A204.1 (cell line): ENCODE results near the gene CTNNA3.

ENCODE experiments used
- FAIRE-seq: peaks from 2 replicates; lab custom pipeline; 2012; peaks lifted over from hg19 to GRCh38; lab: Jason Lieb, UNC

The CTNNA3 gene

GRCh38 chr10:66860376-66860945 lies 835.5 kb downstream of the CTNNA3 start:
- FAIRE-seq, result no peak

GRCh38 chr10:66852811-66853210 lies 843.2 kb downstream of the CTNNA3 start:
- FAIRE-seq, result no peak

GRCh38 chr10:66848856-66849255 lies 847.1 kb downstream of the CTNNA3 start:
- FAIRE-seq, result no peak

GRCh38 chr10:66844176-66844942 lies 851.6 kb downstream of the CTNNA3 start:
- FAIRE-seq, result no peak

GRCh38 chr10:66843396-66843795 lies 852.6 kb downstream of the CTNNA3 start:
- FAIRE-seq, result no peak

GRCh38 chr10:66842867-66843266 lies 853.1 kb downstream of the CTNNA3 start:
- no peak for FAIRE-seq

GRCh38 chr10:66842371-66842770 lies 853.6 kb downstream of the CTNNA3 start:
- FAIRE-seq, result no peak

- FAIRE-seq, result no peak
These were observed 857.3 kb downstream of the CTNNA3 start for GRCh38 chr10:66838656-66839055.

GRCh38 chr10:66837990-66838389 lies 858.0 kb downstream of the CTNNA3 start:
- FAIRE-seq, result no peak

GRCh38 chr10:66837335-66837734 lies 858.7 kb downstream of the CTNNA3 start:
- FAIRE-seq, result no peak

GRCh38 chr10:66836771-66837170 lies 859.2 kb downstream of the CTNNA3 start:
- no peak for FAIRE-seq

GRCh38 chr10:66836057-66836456 lies 859.9 kb downstream of the CTNNA3 start:
- FAIRE-seq, result no peak

GRCh38 chr10:66835400-66835799 lies 860.6 kb downstream of the CTNNA3 start:
- FAIRE-seq, result no peak

- FAIRE-seq, result no peak
These were observed 861.2 kb downstream of the CTNNA3 start for GRCh38 chr10:66834802-66835201.

GRCh38 chr10:66833861-66834260 lies 862.1 kb downstream of the CTNNA3 start:
- FAIRE-seq, result no peak

GRCh38 chr10:66832781-66833422 lies 863.1 kb downstream of the CTNNA3 start:
- FAIRE-seq, result no peak

GRCh38 chr10:66828957-66829356 lies 867.0 kb downstream of the CTNNA3 start:
- no peak for FAIRE-seq

GRCh38 chr10:66827353-66827752 lies 868.6 kb downstream of the CTNNA3 start:
- no peak for FAIRE-seq

GRCh38 chr10:66823301-66823700 lies 872.7 kb downstream of the CTNNA3 start:
- no peak for FAIRE-seq

- no peak for FAIRE-seq
These were observed 873.2 kb downstream of the CTNNA3 start for GRCh38 chr10:66822801-66823200.

- FAIRE-seq, result no peak
These were observed 876.3 kb downstream of the CTNNA3 start for GRCh38 chr10:66819691-66820090.

- no peak for FAIRE-seq
These were observed 882.9 kb downstream of the CTNNA3 start for GRCh38 chr10:66813122-66813521.

GRCh38 chr10:66811211-66811610 lies 884.8 kb downstream of the CTNNA3 start:
- no peak for FAIRE-seq

GRCh38 chr10:66809402-66809801 lies 886.6 kb downstream of the CTNNA3 start:
- FAIRE-seq, result peak; percentile 61
